CD1c-positive myeloid dendritic cell (primary cell): ENCODE measurements around the gene FCGR3A.
"Not testable (repeated sequence)": the region's sequence is repeated elsewhere in the genome, so short reads cannot be mapped to it uniquely, and the experiment has no call there.

ENCODE experiments used
- DNase-seq: peaks from one replicate; pipeline ENCODE4 v3.0.0-alpha.2; 2016; ENCODE audit errors: extremely low spot score

The FCGR3A gene

GRCh38 chr1:161549652-161550051 is at the start of gene FCGR3A:
Gene FCGR3A, minus strand, starts transcription at chr1:161549818. Its CDS starts 82 bp downstream, at chr1:161549736.
- DNase-seq: peak; percentile 60

- DNase-seq: not testable (repeated sequence)
Observed at GRCh38 chr1:161597077-161597476, 47.5 kb upstream of the FCGR3A start.

- not testable (repeated sequence) for DNase-seq
Observed at GRCh38 chr1:161595583-161595982, 46.0 kb upstream of the FCGR3A start.

GRCh38 chr1:161595173-161595572 is 45.6 kb upstream of the FCGR3A start:
- not testable (repeated sequence) for DNase-seq

- DNase-seq: not testable (repeated sequence)
Observed at GRCh38 chr1:161594269-161594984, 44.8 kb upstream of the FCGR3A start.

GRCh38 chr1:161593092-161593755 is 43.6 kb upstream of the FCGR3A start:
- DNase-seq: not testable (repeated sequence)

GRCh38 chr1:161592586-161592985 is 43.0 kb upstream of the FCGR3A start:
- not testable (repeated sequence) for DNase-seq

- not testable (repeated sequence) for DNase-seq
Observed at GRCh38 chr1:161589920-161590319, 40.3 kb upstream of the FCGR3A start.

- DNase-seq: not testable (repeated sequence)
Observed at GRCh38 chr1:161589365-161589764, 39.7 kb upstream of the FCGR3A start.

GRCh38 chr1:161588596-161588995 is 39.0 kb upstream of the FCGR3A start:
- DNase-seq: not testable (repeated sequence)

GRCh38 chr1:161582882-161583281 is 33.3 kb upstream of the FCGR3A start:
- DNase-seq: not testable (repeated sequence)

GRCh38 chr1:161580879-161581537 is 31.4 kb upstream of the FCGR3A start:
- not testable (repeated sequence) for DNase-seq

- DNase-seq: not testable (repeated sequence)
Observed at GRCh38 chr1:161579856-161580507, 30.4 kb upstream of the FCGR3A start.

GRCh38 chr1:161576676-161577075 is 27.1 kb upstream of the FCGR3A start:
- not testable (repeated sequence) for DNase-seq

GRCh38 chr1:161571703-161572102 is 22.1 kb upstream of the FCGR3A start:
- DNase-seq: not testable (repeated sequence)

GRCh38 chr1:161566602-161566960 is 17.0 kb upstream of the FCGR3A start:
- DNase-seq: not testable (repeated sequence)

- DNase-seq: not testable (repeated sequence)
Observed at GRCh38 chr1:161563522-161563921, 13.9 kb upstream of the FCGR3A start.

GRCh38 chr1:161562441-161562840 is 12.8 kb upstream of the FCGR3A start:
- DNase-seq: peak; percentile 51

- DNase-seq: peak; percentile 98
Observed at GRCh38 chr1:161560960-161561715, 11.5 kb upstream of the FCGR3A start.

GRCh38 chr1:161557506-161558450 is 8.2 kb upstream of the FCGR3A start:
- DNase-seq: not testable (repeated sequence)
